ENCODE measurements around the gene UBE2L3.
"Not testable (repeated sequence)": the region's sequence is repeated elsewhere in the genome, so short reads cannot be mapped to it uniquely, and the experiment has no call there.

UBE2L3 gene

DNA sequence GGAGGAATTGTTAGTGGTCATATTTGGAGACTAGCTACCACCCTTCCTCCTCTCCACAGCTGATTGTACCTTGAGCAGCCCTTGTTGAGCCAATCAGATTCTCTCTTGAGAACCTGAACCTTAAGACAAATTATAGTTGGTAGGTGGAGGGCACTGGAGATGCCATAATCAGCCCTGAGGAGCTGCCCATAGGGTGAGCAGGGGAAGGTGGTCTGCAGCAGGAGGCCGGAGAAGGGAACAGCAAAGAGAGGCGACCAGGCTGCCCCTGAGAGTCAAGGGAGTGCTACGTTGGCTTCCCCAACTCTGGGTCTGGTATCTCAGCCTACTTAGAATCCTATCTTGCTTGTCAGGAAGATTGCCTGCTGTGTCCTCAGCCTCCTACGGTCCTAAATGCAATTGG is 71.8 kb downstream of the UBE2L3 start:
- Histone ChIP-seq H3K27ac (no peak overlapping the region), H3K36me3 (ENCODE audit: insufficient read depth, low read length) (no peaks in the 10 kb centered on the region), H3K9me3 (ENCODE audit: low read depth, low read length) (no peaks in the 10 kb centered on the region), H3K9ac (ENCODE audit: insufficient read length) (no peak overlapping the region), H3K4me3 (no peak overlapping the region)
- TF ChIP-seq POLR2AphosphoS5 (IDR thresholded peaks at IDR 0.05; ENCODE audit: borderline replicate concordance, low read depth, low read length) (no peak), FOXP2 (optimal IDR thresholded peaks at IDR 0.05; ENCODE audit: control extremely low read depth, extremely low read length, insufficient read depth) (no peak), EZH2 (IDR thresholded peaks at IDR 0.05) (no peak)
- DNase-seq (ENCODE audit: low read depth, low spot score): no peak

DNA sequence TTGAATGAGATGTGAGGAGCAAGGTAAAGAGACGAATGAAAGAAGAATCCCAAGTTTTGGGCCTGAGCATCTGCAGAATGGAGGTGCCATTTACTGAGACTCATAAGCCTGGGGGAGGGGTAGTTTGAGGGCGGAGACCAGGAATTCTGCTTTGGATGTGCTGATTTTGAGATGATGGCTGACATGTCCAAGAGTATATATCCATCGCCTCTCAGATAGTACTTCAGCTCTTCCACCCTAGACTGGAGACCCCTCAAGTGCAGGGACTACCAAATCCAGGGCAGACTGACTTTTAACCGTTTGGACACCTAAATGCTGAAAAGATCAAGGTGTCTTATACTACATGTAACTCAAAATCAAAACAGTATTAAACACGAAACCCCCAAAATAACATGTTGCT is 73.3 kb downstream of the UBE2L3 start:
- Histone ChIP-seq H3K36me3 (ENCODE audit: insufficient read depth, low read length) (no peaks in the 10 kb centered on the region), H3K9me3 (ENCODE audit: low read depth, low read length) (no peaks in the 10 kb centered on the region), H3K27ac (no peak overlapping the region), H3K9ac (ENCODE audit: insufficient read length) (no peak overlapping the region), H3K4me3 (no peak overlapping the region)
- DNase-seq (ENCODE audit: low read depth, low spot score): no peak
- no peak for TF ChIP-seq POLR2AphosphoS5 (IDR thresholded peaks at IDR 0.05; ENCODE audit: borderline replicate concordance, low read depth, low read length)

DNA sequence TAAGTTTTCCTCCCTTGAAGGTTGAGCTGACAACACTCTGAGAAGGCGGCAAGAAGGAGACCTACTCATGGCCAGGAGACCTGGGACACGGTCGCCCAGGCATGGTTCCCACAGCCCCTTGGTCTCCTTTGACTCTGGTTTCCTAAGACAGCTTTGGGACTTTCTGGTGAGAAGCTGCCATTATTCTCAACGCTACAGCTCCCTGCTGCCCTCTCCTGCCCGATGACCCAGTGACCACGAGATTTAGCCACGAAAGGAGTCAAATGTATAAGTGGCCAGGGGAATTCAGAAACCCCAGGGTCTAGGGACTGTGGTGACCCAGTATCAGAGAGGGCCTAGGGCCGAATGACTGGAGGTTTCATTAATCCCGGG is 73.9 kb downstream of the UBE2L3 start:
- TF ChIP-seq POLR2AphosphoS5 (IDR thresholded peaks at IDR 0.05; ENCODE audit: borderline replicate concordance, low read depth, low read length): no peak
- TF ChIP-seq EZH2 (IDR thresholded peaks at IDR 0.05): no peak
- no peak for TF ChIP-seq FOXP2 (optimal IDR thresholded peaks at IDR 0.05; ENCODE audit: control extremely low read depth, extremely low read length, insufficient read depth)
- peak overlapping the region; percentile 41 for H3K9ac ChIP-seq (ENCODE audit: insufficient read length)
- H3K9me3 ChIP-seq (ENCODE audit: low read depth, low read length): no peaks in the 10 kb centered on the region
- DNase-seq (ENCODE audit: low read depth, low spot score): no peak
- H3K27ac ChIP-seq: no peak overlapping the region
- H3K36me3 ChIP-seq (ENCODE audit: insufficient read depth, low read length): no peaks in the 10 kb centered on the region
- peak overlapping the region; percentile 83 for H3K4me3 ChIP-seq

DNA sequence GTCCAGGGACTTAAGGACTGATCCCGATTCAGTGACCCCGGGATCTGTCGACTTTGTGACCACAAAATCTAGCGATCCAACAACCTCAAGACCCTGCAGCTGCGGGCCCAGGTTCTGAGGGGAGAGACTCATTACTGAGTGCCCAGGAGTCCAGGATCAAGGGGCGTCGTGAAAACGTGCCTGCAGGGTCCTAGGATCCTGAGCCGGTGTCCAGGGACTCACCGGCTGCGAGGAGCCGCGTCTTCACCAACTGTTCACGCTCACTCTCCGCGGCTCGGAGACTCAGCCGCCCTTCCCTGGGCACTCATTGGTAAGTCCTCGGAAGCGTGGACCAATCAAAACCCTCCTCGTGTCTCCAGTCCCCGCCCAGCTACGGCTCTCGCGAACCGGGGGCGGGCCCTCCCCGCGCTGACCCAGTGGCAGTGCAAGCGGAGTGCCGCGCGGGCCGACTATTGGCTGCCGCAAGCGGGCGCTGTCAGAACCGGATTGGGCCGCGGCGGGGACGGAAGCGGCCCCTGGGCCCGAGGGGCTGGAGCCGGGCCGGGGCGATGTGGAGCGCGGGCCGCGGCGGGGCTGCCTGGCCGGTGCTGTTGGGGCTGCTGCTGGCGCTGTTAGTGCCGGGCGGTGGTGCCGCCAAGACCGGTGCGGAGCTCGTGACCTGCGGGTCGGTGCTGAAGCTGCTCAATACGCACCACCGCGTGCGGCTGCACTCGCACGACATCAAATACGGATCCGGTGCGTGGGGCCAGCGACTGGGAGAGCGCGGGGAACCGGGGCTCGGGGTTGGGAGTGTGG is 74.5 kb downstream of the UBE2L3 start, which contains the start of gene SDF2L1:
Gene SDF2L1 (plus strand): TSS at position 514 of the 795 bp plus-strand sequence. CDS start 35 bp downstream, at position 549.
- TF ChIP-seq EZH2 (IDR thresholded peaks at IDR 0.05): no peak
- no peak; the same call in 1 of the 2 replicates for TF ChIP-seq POLR2AphosphoS5 (IDR thresholded peaks at IDR 0.05; ENCODE audit: borderline replicate concordance, low read depth, low read length)
- no peak for TF ChIP-seq FOXP2 (optimal IDR thresholded peaks at IDR 0.05; ENCODE audit: control extremely low read depth, extremely low read length, insufficient read depth)
- no peaks in the 10 kb centered on the region for H3K9me3 ChIP-seq (ENCODE audit: low read depth, low read length)
- no peak within 1 kb of the TSS for H3K27ac ChIP-seq
- DNase-seq (ENCODE audit: low read depth, low spot score): peak; percentile 81
- H3K4me3 ChIP-seq: peak within 1 kb of the TSS; percentile 83
- H3K36me3 ChIP-seq (ENCODE audit: insufficient read depth, low read length): no peaks in the 10 kb centered on the region
- H3K9ac ChIP-seq (ENCODE audit: insufficient read length): peak within 1 kb of the TSS; percentile 48

DNA sequence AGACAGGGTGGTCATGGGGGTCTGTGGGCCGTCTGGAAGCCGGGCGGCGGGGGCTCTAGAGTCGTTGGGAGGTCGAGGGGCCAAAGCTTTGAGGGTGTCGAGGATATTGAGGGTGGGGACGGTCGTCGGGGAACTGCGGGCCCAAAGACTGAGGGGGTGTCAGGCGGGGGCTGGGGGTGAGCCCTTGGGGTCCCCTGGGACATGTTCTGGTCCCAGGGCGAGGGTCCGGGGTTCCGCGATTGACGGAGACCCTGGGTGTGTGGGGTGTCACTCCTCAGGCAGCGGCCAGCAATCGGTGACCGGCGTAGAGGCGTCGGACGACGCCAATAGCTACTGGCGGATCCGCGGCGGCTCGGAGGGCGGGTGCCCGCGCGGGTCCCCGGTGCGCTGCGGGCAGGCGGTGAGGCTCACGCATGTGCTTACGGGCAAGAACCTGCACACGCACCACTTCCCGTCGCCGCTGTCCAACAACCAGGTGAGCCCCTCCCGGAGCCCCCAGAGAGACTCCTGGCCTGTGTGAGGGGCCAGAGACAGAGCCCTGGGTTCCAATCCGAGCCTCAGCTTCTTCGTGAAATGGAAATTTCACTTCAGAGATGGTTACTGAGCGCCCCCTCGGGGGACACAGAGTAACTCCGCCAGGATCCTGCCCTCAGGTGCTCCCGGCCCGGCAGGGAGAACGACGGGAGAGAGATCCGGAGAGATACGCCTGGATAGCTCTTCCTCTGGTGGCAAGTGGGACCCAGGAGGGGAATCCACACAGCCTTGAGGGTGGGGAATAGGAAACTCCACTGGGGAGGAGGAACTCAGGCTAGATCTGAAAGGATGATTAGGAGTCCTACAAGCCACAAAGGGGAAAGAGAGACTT is 75.3 kb downstream of the UBE2L3 start:
- Histone ChIP-seq H3K36me3 (ENCODE audit: insufficient read depth, low read length) (no peaks in the 10 kb centered on the region), H3K9me3 (ENCODE audit: low read depth, low read length) (no peaks in the 10 kb centered on the region), H3K4me3 (peak overlapping the region; percentile 83), H3K27ac (no peak overlapping the region), H3K9ac (ENCODE audit: insufficient read length) (peak overlapping the region; percentile 48)
- no peak for TF ChIP-seq FOXP2 (optimal IDR thresholded peaks at IDR 0.05; ENCODE audit: control extremely low read depth, extremely low read length, insufficient read depth)
- no peak for TF ChIP-seq POLR2AphosphoS5 (IDR thresholded peaks at IDR 0.05; ENCODE audit: borderline replicate concordance, low read depth, low read length)
- no peak for TF ChIP-seq EZH2 (IDR thresholded peaks at IDR 0.05)
- no peak for DNase-seq (ENCODE audit: low read depth, low spot score)

DNA sequence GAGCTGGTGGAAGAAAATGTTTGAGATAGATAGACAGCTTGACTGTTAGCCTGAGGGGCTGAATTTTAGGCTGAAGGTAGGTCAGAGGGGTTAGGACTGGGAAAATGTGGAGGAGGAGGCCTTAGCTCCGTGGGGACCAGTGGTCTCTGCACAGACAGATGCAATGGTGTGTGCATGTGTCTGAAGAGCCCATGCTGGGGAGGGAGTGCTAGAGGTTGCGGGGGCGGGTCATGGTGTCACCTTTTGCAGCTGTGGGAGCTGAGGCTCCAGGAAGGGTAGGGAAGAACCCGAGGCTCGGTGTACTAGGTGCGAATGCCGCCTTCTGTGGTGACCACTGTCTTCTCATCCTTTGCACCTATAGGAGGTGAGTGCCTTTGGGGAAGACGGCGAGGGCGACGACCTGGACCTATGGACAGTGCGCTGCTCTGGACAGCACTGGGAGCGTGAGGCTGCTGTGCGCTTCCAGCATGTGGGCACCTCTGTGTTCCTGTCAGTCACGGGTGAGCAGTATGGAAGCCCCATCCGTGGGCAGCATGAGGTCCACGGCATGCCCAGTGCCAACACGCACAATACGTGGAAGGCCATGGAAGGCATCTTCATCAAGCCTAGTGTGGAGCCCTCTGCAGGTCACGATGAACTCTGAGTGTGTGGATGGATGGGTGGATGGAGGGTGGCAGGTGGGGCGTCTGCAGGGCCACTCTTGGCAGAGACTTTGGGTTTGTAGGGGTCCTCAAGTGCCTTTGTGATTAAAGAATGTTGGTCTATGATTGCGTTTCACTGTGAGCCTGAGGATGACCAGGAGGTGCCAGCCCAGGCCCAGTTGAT is 76.2 kb downstream of the UBE2L3 start:
- Histone ChIP-seq H3K9ac (ENCODE audit: insufficient read length) (no peak overlapping the region), H3K27ac (no peak overlapping the region), H3K4me3 (peak overlapping the region; percentile 83), H3K36me3 (ENCODE audit: insufficient read depth, low read length) (no peaks in the 10 kb centered on the region), H3K9me3 (ENCODE audit: low read depth, low read length) (no peaks in the 10 kb centered on the region)
- no peak for DNase-seq (ENCODE audit: low read depth, low spot score)
- TF ChIP-seq EZH2 (IDR thresholded peaks at IDR 0.05) (no peak), POLR2AphosphoS5 (IDR thresholded peaks at IDR 0.05; ENCODE audit: borderline replicate concordance, low read depth, low read length) (no peak), FOXP2 (optimal IDR thresholded peaks at IDR 0.05; ENCODE audit: control extremely low read depth, extremely low read length, insufficient read depth) (no peak)

DNA sequence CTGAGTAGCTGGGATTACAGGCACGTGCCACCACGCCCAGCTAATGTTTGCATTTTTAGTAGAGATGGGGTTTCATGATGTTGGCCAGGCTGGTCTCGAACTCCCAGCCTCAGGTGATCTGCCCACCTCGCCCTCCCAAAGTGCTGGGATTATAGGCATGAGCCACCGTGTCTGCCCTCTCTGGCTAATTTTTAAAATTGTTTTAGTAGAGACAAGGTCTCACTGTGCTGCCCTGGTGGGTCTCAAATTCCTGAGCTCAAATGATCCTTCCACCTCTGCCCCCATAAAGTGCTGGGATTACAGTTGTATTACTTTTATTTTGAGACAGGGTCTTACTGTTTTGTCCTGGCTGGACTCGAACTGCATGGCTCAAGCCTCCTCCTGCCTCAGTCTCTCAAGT is 78.0 kb downstream of the UBE2L3 start:
- H3K36me3 ChIP-seq (ENCODE audit: insufficient read depth, low read length); H3K9me3 ChIP-seq (ENCODE audit: low read depth, low read length); DNase-seq (ENCODE audit: low read depth, low spot score); H3K4me3 ChIP-seq; H3K9ac ChIP-seq (ENCODE audit: insufficient read length); H3K27ac ChIP-seq: not testable (repeated sequence)
